Measurements from ENCODE around the gene F10.

F10 gene

GRCh38 chr13:113090806-113091205, 31.8 kb upstream of the F10 start:
- no peaks in the 10 kb centered on the region for H3K4me1 ChIP-seq (ENCODE audit: insufficient read depth, low read length)
- no peaks in the 10 kb centered on the region for H3K36me3 ChIP-seq (ENCODE audit: insufficient read depth, low read length)
- H2AFZ ChIP-seq (ENCODE audit: low read depth, low read length): no peak overlapping the region
- no peaks in the 10 kb centered on the region for H3K27me3 ChIP-seq (ENCODE audit: insufficient read depth, low read length)
- H3K4me3 ChIP-seq (ENCODE audit: low read length): no peak overlapping the region
- no peaks in the 10 kb centered on the region for H3K9me3 ChIP-seq (ENCODE audit: low read length)

DNA sequence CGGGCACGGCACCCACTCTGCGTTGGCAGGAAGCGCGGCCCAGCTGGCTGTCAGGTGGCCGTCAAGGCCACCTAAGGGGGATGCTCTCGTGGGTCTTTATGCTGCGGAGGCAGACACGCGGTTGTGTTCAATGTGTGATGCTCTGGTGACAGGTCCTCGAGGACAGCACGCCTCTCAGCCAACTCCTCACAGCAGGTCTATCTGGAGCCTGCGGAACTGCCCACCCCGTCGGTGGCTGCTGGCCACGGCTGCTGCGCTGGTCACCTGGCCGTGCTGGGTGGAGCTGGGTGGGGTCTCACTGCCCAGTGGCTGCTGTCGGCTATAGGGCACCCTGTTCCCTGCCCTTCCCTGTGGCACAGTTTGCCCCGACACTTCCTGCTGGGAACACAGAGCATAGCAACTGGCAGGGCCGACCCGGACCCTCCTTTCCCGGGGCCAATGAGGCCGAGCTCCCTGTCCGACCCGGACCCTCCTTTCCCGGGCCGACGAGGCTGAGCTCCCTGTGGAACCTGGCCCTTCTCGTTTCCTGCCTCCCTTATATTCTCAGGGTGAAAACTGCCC, 31.3 kb upstream of the F10 start:
- Histone ChIP-seq H2AFZ (ENCODE audit: low read depth, low read length) (no peak overlapping the region), H3K4me3 (ENCODE audit: low read length) (no peak overlapping the region), H3K36me3 (ENCODE audit: insufficient read depth, low read length) (no peaks in the 10 kb centered on the region), H3K4me1 (ENCODE audit: insufficient read depth, low read length) (no peaks in the 10 kb centered on the region), H3K9me3 (ENCODE audit: low read length) (no peaks in the 10 kb centered on the region), H3K27me3 (ENCODE audit: insufficient read depth, low read length) (no peaks in the 10 kb centered on the region)

GRCh38 chr13:113091891-113092775, 30.5 kb upstream of the F10 start:
- no peak overlapping the region for H2AFZ ChIP-seq (ENCODE audit: low read depth, low read length)

GRCh38 chr13:113092776-113093579, 29.6 kb upstream of the F10 start:
- Histone ChIP-seq H3K36me3 (ENCODE audit: insufficient read depth, low read length) (no peaks in the 10 kb centered on the region), H2AFZ (ENCODE audit: low read depth, low read length) (no peak overlapping the region), H3K4me3 (ENCODE audit: low read length) (no peak overlapping the region), H3K4me1 (ENCODE audit: insufficient read depth, low read length) (peaks cover 5% of the 10 kb centered on the region), H3K27me3 (ENCODE audit: insufficient read depth, low read length) (no peaks in the 10 kb centered on the region), H3K9me3 (ENCODE audit: low read length) (no peaks in the 10 kb centered on the region)

More at GRCh38 chr13:113091891-113092775, 30.5 kb upstream of the F10 start:
- Histone ChIP-seq H3K9me3 (ENCODE audit: low read length) (no peaks in the 10 kb centered on the region), H3K4me1 (ENCODE audit: insufficient read depth, low read length) (no peaks in the 10 kb centered on the region), H3K4me3 (ENCODE audit: low read length) (no peak overlapping the region), H3K36me3 (ENCODE audit: insufficient read depth, low read length) (no peaks in the 10 kb centered on the region), H3K27me3 (ENCODE audit: insufficient read depth, low read length) (no peaks in the 10 kb centered on the region)

GRCh38 chr13:113093580-113094409, 28.8 kb upstream of the F10 start:
- H3K4me1 ChIP-seq (ENCODE audit: insufficient read depth, low read length): peaks cover 5% of the 10 kb centered on the region
- no peak overlapping the region for H2AFZ ChIP-seq (ENCODE audit: low read depth, low read length)
- no peaks in the 10 kb centered on the region for H3K9me3 ChIP-seq (ENCODE audit: low read length)
- H3K27me3 ChIP-seq (ENCODE audit: insufficient read depth, low read length): no peaks in the 10 kb centered on the region
- no peaks in the 10 kb centered on the region for H3K36me3 ChIP-seq (ENCODE audit: insufficient read depth, low read length)
- H3K4me3 ChIP-seq (ENCODE audit: low read length): no peak overlapping the region

- Histone ChIP-seq H3K27me3 (ENCODE audit: insufficient read depth, low read length) (no peaks in the 10 kb centered on the region), H3K4me3 (ENCODE audit: low read length) (no peak overlapping the region), H2AFZ (ENCODE audit: low read depth, low read length) (no peak overlapping the region), H3K4me1 (ENCODE audit: insufficient read depth, low read length) (peaks cover 5% of the 10 kb centered on the region), H3K9me3 (ENCODE audit: low read length) (peaks cover 3% of the 10 kb centered on the region), H3K36me3 (ENCODE audit: insufficient read depth, low read length) (no peaks in the 10 kb centered on the region)
These were observed 28.2 kb upstream of the F10 start for GRCh38 chr13:113094410-113094800.

GRCh38 chr13:113095146-113096051, 27.2 kb upstream of the F10 start:
- H3K4me1 ChIP-seq (ENCODE audit: insufficient read depth, low read length): peaks cover 5% of the 10 kb centered on the region
- H3K4me3 ChIP-seq (ENCODE audit: low read length): no peak overlapping the region
- no peaks in the 10 kb centered on the region for H3K36me3 ChIP-seq (ENCODE audit: insufficient read depth, low read length)

DNA sequence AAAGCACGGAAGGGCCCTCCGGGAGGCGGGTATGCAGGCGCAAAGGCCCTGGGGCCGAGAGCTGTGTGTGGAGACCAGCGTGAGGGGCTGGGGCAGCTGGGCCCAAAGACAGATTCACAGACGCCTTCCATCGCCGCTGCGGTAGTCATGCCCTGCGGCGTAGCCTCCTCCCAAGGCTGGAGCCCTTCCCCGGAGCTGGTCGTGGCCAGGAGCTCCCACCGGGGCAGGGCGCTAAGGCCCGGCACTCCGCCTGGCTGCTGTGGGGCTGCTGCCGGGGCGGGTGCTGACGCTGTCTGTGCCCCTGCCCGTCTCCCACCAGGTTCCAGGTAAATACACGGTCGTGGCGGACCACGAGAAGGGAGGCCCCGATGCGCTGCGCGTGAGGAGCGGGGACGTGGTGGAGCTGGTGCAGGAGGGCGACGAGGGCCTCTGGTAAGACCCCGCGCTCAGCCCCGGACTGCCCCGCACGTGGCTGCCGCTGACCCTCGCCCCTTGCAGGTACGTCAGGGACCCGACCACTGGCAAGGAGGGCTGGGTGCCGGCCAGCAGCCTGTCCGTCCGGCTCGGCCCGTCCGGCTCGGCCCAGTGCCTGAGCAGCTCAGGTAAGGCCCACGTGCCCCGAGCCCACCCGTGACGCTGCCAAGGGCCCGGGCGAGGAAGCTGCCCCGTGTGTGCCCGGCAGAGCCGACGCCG, 26.4 kb upstream of the F10 start:
- Histone ChIP-seq H3K36me3 (ENCODE audit: insufficient read depth, low read length) (no peaks in the 10 kb centered on the region), H3K9me3 (ENCODE audit: low read length) (peaks cover 3% of the 10 kb centered on the region), H3K27me3 (ENCODE audit: insufficient read depth, low read length) (no peaks in the 10 kb centered on the region), H3K4me3 (ENCODE audit: low read length) (no peak overlapping the region), H3K4me1 (ENCODE audit: insufficient read depth, low read length) (peaks cover 5% of the 10 kb centered on the region), H2AFZ (ENCODE audit: low read depth, low read length) (no peak overlapping the region)

More at GRCh38 chr13:113095146-113096051, 27.2 kb upstream of the F10 start:
- H2AFZ ChIP-seq (ENCODE audit: low read depth, low read length): no peak overlapping the region
- peaks cover 3% of the 10 kb centered on the region for H3K9me3 ChIP-seq (ENCODE audit: low read length)
- H3K27me3 ChIP-seq (ENCODE audit: insufficient read depth, low read length): no peaks in the 10 kb centered on the region

DNA sequence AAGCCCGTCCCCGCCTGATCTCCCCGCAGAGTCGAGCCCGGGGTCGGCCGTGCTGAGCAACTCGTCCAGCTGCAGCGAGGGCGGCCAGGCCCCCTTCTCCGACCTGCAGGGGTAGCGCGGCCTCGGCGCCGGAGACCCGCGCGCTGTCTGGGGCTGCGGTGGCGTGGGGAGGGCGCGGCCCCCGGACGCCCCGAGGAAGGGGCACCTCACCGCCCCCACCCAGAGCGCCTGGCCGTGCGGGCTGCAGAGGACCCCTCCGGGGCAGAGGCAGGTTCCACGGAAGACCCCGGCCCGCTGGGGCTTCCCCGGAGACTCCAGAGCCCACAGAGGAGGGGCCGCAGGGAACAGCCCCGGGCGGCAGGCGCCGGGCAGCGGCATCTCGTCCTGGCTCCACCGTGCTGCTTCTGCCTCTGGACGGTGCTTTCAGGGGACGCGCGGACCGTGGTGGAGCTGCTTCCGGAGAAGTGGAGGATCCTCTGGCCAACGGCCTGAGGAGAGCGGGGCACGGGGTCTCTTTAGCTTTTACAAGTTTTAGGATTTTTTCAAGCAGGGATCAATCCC, 25.8 kb upstream of the F10 start:
- peaks cover 5% of the 10 kb centered on the region for H3K4me1 ChIP-seq (ENCODE audit: insufficient read depth, low read length)
- H3K36me3 ChIP-seq (ENCODE audit: insufficient read depth, low read length): no peaks in the 10 kb centered on the region
- peaks cover 3% of the 10 kb centered on the region for H3K9me3 ChIP-seq (ENCODE audit: low read length)
- H3K27me3 ChIP-seq (ENCODE audit: insufficient read depth, low read length): no peaks in the 10 kb centered on the region
- no peak overlapping the region for H3K4me3 ChIP-seq (ENCODE audit: low read length)
- H2AFZ ChIP-seq (ENCODE audit: low read depth, low read length): no peak overlapping the region

DNA sequence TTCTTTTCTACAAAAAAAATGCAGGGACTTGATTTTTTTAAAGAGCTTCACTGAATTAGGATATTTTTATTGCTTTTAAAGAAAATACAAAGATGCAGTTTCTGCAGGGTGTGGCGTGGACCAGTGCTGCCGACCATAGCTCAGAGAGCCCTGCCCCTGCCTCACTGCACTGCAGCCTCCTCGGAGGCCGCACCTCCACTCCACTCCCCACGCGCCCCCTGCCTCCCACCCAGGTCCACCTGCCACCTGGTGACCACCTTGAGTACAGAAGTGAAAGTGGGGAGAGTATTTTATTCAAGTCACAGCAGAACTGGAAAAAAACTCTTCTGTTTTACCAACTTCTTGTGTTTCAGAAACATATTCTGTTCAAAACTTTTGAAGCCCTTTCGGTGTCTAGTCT, 24.9 kb upstream of the F10 start:
- H3K4me1 ChIP-seq (ENCODE audit: insufficient read depth, low read length): peaks cover 5% of the 10 kb centered on the region
- H3K4me3 ChIP-seq (ENCODE audit: low read length): no peak overlapping the region
- peaks cover 3% of the 10 kb centered on the region for H3K9me3 ChIP-seq (ENCODE audit: low read length)

GRCh38 chr13:113098162-113098732, 24.4 kb upstream of the F10 start:
- Histone ChIP-seq H2AFZ (ENCODE audit: low read depth, low read length) (no peak overlapping the region), H3K4me1 (ENCODE audit: insufficient read depth, low read length) (peaks cover 5% of the 10 kb centered on the region), H3K36me3 (ENCODE audit: insufficient read depth, low read length) (no peaks in the 10 kb centered on the region), H3K9me3 (ENCODE audit: low read length) (peaks cover 3% of the 10 kb centered on the region), H3K4me3 (ENCODE audit: low read length) (no peak overlapping the region), H3K27me3 (ENCODE audit: insufficient read depth, low read length) (no peaks in the 10 kb centered on the region)

More for the DNA sequence above, 24.9 kb upstream of the F10 start:
- Histone ChIP-seq H3K27me3 (ENCODE audit: insufficient read depth, low read length) (no peaks in the 10 kb centered on the region), H2AFZ (ENCODE audit: low read depth, low read length) (no peak overlapping the region), H3K36me3 (ENCODE audit: insufficient read depth, low read length) (no peaks in the 10 kb centered on the region)
